Measurements from ENCODE around the gene ADAR. TPM values are rescaled to one million over a fixed set of nuclear protein-coding genes. Genes with fewer than 3 reads are reported as not detected.

ADAR gene
- total and polyA plus RNA-seq, 2 donors (not counting 3 experiments of a cell fraction or from before 2014, with no cell fraction given) = 88.2 to 141 TPM

DNA sequence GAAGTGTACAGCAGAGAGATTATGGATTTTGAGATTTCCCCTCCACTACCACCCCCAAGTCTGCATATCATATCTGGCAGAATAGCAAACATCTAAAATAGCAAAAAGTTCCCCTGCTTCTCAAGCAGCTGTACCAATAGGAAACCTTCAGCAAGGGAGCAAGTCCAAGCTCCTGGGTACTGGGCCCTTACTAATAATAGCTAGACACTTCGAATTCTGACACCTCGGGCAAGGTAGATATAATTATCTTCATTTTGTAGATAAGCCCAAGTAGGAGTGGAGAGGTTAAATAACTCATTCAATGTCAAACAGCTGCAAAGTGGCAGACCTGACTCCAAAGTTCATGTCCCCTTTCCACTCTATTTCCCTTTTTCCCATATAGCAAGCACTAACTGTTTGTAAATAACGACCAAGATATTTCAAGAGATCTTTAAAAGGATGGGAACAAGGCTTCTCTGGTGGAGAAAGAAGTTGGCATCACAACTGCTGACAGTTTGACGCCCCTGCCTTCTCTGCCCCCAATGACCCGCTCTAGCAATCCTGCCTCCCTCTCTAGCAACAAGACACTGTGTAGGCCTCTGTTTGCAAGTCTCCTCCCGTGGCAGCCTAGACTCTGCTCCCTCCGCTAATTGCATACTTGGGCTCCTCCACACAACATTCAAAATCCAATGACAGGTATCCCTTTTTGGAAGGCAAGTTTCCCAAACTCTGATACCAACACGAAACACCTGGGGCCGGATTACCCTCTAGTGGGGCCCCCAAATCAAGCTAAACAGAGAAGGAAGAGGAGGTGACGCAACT, 18.7 kb upstream of the ADAR start:
- FAIRE-seq = peak; percentile 8
- dilution Hi-C loops (cut with MboI; ENCODE audit: extremely low pct_ligation_motif_present, low sequenced_read_pairs) = no loop called here
- peaks cover 3% of the 10 kb centered on the region for H4K20me1 ChIP-seq (replicated peaks; ENCODE audit: control insufficient read depth, extremely low read depth, insufficient read depth, low read length)
- intact Hi-C loops (cut with micrococcal nuclease) = no loop called here
- H3K4me1 ChIP-seq (ENCODE audit: control insufficient read depth, extremely low read depth, insufficient read depth, low read length) = peaks cover 7% of the 10 kb centered on the region
- no peaks in the 10 kb centered on the region for H3K9me3 ChIP-seq (replicated peaks; ENCODE audit: control insufficient read depth, insufficient read depth, low read length)
- H3K4me3 ChIP-seq (replicated peaks in 1 of 3; ENCODE audit: insufficient read depth in 1 of 3, low read depth in 1 of 3, low read length in 3 of 3) = peak overlapping the region; percentile 72 to 99 (median 73)
- CTCF ChIA-PET = interaction anchor here (0.8 to 1.5 kb wide), 6 partner anchors 15 to 252 kb away, joined by 3 to 4 read pairs (median 3); no protein-coding TSS in a partner anchor
- H3K4me2 ChIP-seq (ENCODE audit: insufficient read depth, low read length) = peak overlapping the region; percentile 52
- POLR2A ChIA-PET = interaction anchor here (0.7 kb wide), 1 partner anchor 29 kb away, joined by 9 read pairs; no protein-coding TSS in a partner anchor
- BruUV-seq (replicated peaks) = TSS peak; percentile 17
- peaks cover 57% of the 10 kb centered on the region for H3K79me2 ChIP-seq (ENCODE audit: control insufficient read depth, insufficient read depth, low read length)
- peak overlapping the region; percentile 86 for H3K27ac ChIP-seq (ENCODE audit: insufficient read depth, low read depth, low read length)
- TF ChIP-seq POLR2A (IDR thresholded peaks at IDR 0.05; ENCODE audit: low read depth, low read length) (no peak), POLR2AphosphoS5 (IDR thresholded peaks at IDR 0.05; ENCODE audit: insufficient read depth, low read depth, low read length) (no peak), GATA2 (IDR thresholded peaks at IDR 0.05; ENCODE audit: insufficient read depth, insufficient read length, low read depth, low read length) (no peak), MYC (IDR thresholded peaks at IDR 0.05; ENCODE audit: low read depth, low read length) (no peak), EZH2 (IDR thresholded peaks at IDR 0.05; ENCODE audit: borderline replicate concordance, low read depth, low read length, severe bottlenecking) (no peak), FOS (IDR thresholded peaks at IDR 0.05; ENCODE audit: borderline replicate concordance, insufficient read depth, low read length) (no peak), JUN (IDR thresholded peaks at IDR 0.05; ENCODE audit: borderline replicate concordance, insufficient read depth, insufficient read length, low read depth) (no peak)
- TF ChIP-seq, protein P1, sequence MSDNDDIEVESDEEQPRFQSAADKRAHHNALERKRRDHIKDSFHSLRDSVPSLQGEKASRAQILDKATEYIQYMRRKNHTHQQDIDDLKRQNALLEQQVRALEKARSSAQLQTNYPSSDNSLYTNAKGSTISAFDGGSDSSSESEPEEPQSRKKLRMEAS (IDR thresholded peaks at IDR 0.05; ENCODE audit: insufficient read depth, insufficient read length) = no peak
- TF ChIP-seq, protein P2, sequence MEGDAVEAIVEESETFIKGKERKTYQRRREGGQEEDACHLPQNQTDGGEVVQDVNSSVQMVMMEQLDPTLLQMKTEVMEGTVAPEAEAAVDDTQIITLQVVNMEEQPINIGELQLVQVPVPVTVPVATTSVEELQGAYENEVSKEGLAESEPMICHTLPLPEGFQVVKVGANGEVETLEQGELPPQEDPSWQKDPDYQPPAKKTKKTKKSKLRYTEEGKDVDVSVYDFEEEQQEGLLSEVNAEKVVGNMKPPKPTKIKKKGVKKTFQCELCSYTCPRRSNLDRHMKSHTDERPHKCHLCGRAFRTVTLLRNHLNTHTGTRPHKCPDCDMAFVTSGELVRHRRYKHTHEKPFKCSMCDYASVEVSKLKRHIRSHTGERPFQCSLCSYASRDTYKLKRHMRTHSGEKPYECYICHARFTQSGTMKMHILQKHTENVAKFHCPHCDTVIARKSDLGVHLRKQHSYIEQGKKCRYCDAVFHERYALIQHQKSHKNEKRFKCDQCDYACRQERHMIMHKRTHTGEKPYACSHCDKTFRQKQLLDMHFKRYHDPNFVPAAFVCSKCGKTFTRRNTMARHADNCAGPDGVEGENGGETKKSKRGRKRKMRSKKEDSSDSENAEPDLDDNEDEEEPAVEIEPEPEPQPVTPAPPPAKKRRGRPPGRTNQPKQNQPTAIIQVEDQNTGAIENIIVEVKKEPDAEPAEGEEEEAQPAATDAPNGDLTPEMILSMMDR (IDR thresholded peaks at IDR 0.05; ENCODE audit: extremely low read depth in 1 of 2, insufficient read depth in 1 of 2, low read depth in 1 of 2, low read length in 2 of 2) = no peak
- peak overlapping the region; percentile 84 for H3K9ac ChIP-seq (replicated peaks; ENCODE audit: extremely low read depth, insufficient read depth, low read length)
- no peak for DNase-seq (ENCODE audit: low read depth, low spot score)
- peaks cover 3 to 7% of the 10 kb centered on the region in 2 experiments for H3K27me3 ChIP-seq (ENCODE audit: control insufficient read depth in 2 of 2, insufficient read depth in 2 of 2, low read length in 2 of 2)
- peaks cover 0 to 6% of the 10 kb centered on the region in 2 experiments for H3K36me3 ChIP-seq (ENCODE audit: control insufficient read depth in 2 of 2, extremely low read depth in 1 of 2, insufficient read depth in 2 of 2, low read length in 2 of 2)
- no peaks in the 10 kb centered on the region for H3K9me1 ChIP-seq (replicated peaks; ENCODE audit: control insufficient read depth, extremely low read depth, insufficient read depth, low read length)
- H2AFZ ChIP-seq (ENCODE audit: low read depth, low read length) = no peak overlapping the region

Measured in endothelial cell of umbilical vein (primary cell).